Prostate gland (tissue), 2 donors: ENCODE data around the gene RACK1.
"Not testable (repeated sequence)": the region's sequence is repeated elsewhere in the genome, so short reads cannot be mapped to it uniquely, and the experiment has no call there.

Experiments used
- POLR2A ChIP-seq: fragments of 450-650 bp; IDR thresholded peaks from one replicate; pipeline ENCODE4 v1.6.1; 2016; ENCODE audit warnings: antibody characterized with exemption, mild to moderate bottlenecking
- TF ChIP-seq, protein P1 (sequence below), 4 experiments: fragments of 200-600 bp in 2 of 4; fragments of 450-650 bp in 2 of 4; sonication (generic) in 2 of 4; IDR thresholded peaks; 1 replicate in 3 of 4; 2 replicates in 1 of 4; pipeline ENCODE4 v1.5.1; 2016 to 2019; ENCODE audit warnings: antibody characterized with exemption in 4 of 4, mild to moderate bottlenecking in 2 of 4, moderate library complexity in 2 of 4

DNA sequence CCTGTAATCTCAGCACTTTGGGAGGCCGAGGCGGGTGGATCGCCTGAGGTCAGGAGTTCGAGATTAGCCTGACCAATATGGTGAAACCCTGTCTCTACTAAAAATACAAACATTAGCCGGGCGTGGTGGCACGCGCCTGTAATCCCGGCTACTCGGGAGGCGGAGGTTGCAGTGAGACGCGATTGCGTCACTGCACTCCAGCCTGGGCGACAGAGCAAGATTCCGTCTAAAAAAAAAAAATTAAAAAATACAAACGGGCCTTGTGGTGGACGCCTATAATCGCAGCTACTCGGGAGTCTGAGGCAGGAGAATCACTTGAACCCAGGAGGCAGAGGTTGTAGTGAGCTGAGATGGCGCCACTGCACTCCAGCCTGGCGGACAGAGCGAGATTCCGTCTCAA, 34.7 kb downstream of the RACK1 start:
- TF ChIP-seq POLR2A = not testable (repeated sequence)
- TF ChIP-seq, protein P1, sequence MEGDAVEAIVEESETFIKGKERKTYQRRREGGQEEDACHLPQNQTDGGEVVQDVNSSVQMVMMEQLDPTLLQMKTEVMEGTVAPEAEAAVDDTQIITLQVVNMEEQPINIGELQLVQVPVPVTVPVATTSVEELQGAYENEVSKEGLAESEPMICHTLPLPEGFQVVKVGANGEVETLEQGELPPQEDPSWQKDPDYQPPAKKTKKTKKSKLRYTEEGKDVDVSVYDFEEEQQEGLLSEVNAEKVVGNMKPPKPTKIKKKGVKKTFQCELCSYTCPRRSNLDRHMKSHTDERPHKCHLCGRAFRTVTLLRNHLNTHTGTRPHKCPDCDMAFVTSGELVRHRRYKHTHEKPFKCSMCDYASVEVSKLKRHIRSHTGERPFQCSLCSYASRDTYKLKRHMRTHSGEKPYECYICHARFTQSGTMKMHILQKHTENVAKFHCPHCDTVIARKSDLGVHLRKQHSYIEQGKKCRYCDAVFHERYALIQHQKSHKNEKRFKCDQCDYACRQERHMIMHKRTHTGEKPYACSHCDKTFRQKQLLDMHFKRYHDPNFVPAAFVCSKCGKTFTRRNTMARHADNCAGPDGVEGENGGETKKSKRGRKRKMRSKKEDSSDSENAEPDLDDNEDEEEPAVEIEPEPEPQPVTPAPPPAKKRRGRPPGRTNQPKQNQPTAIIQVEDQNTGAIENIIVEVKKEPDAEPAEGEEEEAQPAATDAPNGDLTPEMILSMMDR (IDR thresholded peaks at IDR 0.05) = not testable (repeated sequence)
